Adrenal gland (tissue), 12 donors: Measurements from ENCODE around the gene CAMSAP1. TPM values are rescaled to one million over a fixed set of nuclear protein-coding genes. Genes with fewer than 3 reads are reported as not detected.

Experiments used
- DNase-seq, 7 donors: peaks; one replicate each; pipeline ENCODE4 v3.0.0-alpha.2; 2019 to 2020
- H3K27ac ChIP-seq, 5 donors: fragments of 200-600 bp; sonication (generic) in 4 of 5; 1 replicate in 3 of 5; 2 replicates in 2 of 5; pipeline versions ENCODE4 v1.5.1 to v1.8.0; 2016 to 2020; ENCODE audit warnings: mild to moderate bottlenecking in 1 of 5
- H3K27me3 ChIP-seq: fragments of 200-600 bp; 2 replicates; pipeline ENCODE4 v1.8.0; 2021
- H3K36me3 ChIP-seq, 2 donors: fragments of 200-600 bp; replicated peaks in 1 of 2; 1 replicate in 1 of 2; 2 replicates in 1 of 2; pipeline versions ENCODE4 v1.5.1 to v1.8.0; 2018 to 2022
- H3K4me1 ChIP-seq, 2 donors: fragments of 200-600 bp; replicated peaks in 1 of 2; 1 replicate in 1 of 2; 2 replicates in 1 of 2; pipeline versions ENCODE4 v1.5.1 to v1.8.0; 2018 to 2021
- H3K4me3 ChIP-seq, 4 donors: fragments of 200-600 bp; sonication (generic) in 3 of 4; one replicate each; pipeline ENCODE4 v1.5.1; 2016 to 2018
- H3K9me3 ChIP-seq, 3 donors: fragments of 200-600 bp; sonication (generic) in 1 of 3; replicated peaks in 1 of 3; 1 replicate in 2 of 3; 2 replicates in 1 of 3; pipeline versions ENCODE4 v1.5.1 to v1.8.0; 2016 to 2021
- POLR2A ChIP-seq, 2 donors: fragments of 450-650 bp; IDR thresholded peaks; one replicate each; pipeline ENCODE4 v1.6.1; 2017; ENCODE audit warnings: antibody characterized with exemption in 2 of 2, mild to moderate bottlenecking in 2 of 2, moderate library complexity in 1 of 2
- WGBS, 4 donors: extraction: QIAGEN DNeasy Blood & Tissue Kit in 2 of 4; methylation state at CpG; one replicate each; pipeline versions ENCODE4 v1.1.5 to v1.1.7; 2013 to 2017; 5-methylcytosine and 5-hydroxymethylcytosine counted together
- intact Hi-C, 2 donors: fragments of 100-400 bp; cut with DNase I; formaldehyde crosslinking; loops; one replicate each; pipeline versions ENCODE4 v1.14.1 to v1.15.0; 2022 to 2023
- polyA plus RNA-seq, 3 donors: library from polyadenylated mRNA; stranded (reverse); fragments of 200-250 nt in 2 of 3; fragments of 350-450 nt in 1 of 3; fragmentation: Illumina TruSeq in 1 of 3; extraction: RNeasy Lipid Tissue Mini Kit (QIAGEN cat#74804) in 1 of 3; gene quantifications; one replicate each; pipeline ENCODE4 v1.2.3, GENCODE V29; 2013 to 2014
- total RNA-seq, 9 donors: library from RNA; depleted of rRNA in 4 of 9; stranded (reverse); fragments of >200 nt in 4 of 9; fragments of 120-200 nt in 1 of 9; fragmentation: NEBNext Ultra II Directional in 1 of 9; extraction: Animal tissue kit (Norgen Biotek cat#: 25700) in 1 of 9; gene quantifications; one replicate each; pipeline versions ENCODE4 v1.1.0 to v1.2.4, GENCODE V29; 2013 to 2023
- TF ChIP-seq, protein P1 (sequence below), 6 experiments: fragments of 450-650 bp in 4 of 6; fragments of 200-600 bp in 2 of 6; sonication (generic) in 1 of 6; IDR thresholded peaks; 1 replicate in 5 of 6; 2 replicates in 1 of 6; pipeline versions ENCODE4 v1.5.1 to v1.8.0; 2016 to 2021; ENCODE audit warnings: antibody characterized with exemption in 6 of 6, mild to moderate bottlenecking in 2 of 6, moderate library complexity in 1 of 6
- donor health status: healthy with polysubstance abuse.
- donor health status: Bipolar disorder and iron deficiency.
- donor health status: DM: yes; HTN: yes; CAD: no.
- donor health status: DM: no; HTN: no; CAD: no.
- donor health status: DM: no; HTN: no; CAD: no.
- donor health status: DM: yes; HTN: yes; CAD: no.

CAMSAP1 gene
- total and polyA plus RNA-seq, 12 donors = 4.6 to 108 (median 27.0) TPM

DNA sequence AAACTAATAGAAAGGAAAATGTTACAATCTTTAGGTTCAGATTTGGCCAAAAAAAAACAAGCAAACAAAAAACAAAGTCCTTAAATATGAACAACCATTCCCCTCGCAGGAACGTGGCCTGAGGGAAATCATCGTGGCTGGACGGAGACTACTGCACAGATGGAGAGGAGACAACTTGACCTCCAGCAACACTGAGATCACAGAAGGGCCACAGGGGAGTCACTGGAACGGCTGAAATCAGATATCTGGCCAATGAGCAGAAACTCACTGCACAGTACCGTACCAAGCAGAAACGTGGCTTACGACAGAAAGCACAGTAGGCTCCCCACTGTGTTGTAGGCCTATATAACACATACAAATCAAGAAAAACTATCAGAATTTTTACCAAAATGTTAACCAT, 27.7 kb downstream of the CAMSAP1 start:
- no peak overlapping the region for H3K4me3 ChIP-seq
- H3K27me3 ChIP-seq = no peaks in the 10 kb centered on the region
- TF ChIP-seq, protein P1, sequence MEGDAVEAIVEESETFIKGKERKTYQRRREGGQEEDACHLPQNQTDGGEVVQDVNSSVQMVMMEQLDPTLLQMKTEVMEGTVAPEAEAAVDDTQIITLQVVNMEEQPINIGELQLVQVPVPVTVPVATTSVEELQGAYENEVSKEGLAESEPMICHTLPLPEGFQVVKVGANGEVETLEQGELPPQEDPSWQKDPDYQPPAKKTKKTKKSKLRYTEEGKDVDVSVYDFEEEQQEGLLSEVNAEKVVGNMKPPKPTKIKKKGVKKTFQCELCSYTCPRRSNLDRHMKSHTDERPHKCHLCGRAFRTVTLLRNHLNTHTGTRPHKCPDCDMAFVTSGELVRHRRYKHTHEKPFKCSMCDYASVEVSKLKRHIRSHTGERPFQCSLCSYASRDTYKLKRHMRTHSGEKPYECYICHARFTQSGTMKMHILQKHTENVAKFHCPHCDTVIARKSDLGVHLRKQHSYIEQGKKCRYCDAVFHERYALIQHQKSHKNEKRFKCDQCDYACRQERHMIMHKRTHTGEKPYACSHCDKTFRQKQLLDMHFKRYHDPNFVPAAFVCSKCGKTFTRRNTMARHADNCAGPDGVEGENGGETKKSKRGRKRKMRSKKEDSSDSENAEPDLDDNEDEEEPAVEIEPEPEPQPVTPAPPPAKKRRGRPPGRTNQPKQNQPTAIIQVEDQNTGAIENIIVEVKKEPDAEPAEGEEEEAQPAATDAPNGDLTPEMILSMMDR (IDR thresholded peaks at IDR 0.05) = no peak
- TF ChIP-seq POLR2A (IDR thresholded peaks at IDR 0.05) = no peak
- no peaks in the 10 kb centered on the region for H3K9me3 ChIP-seq
- intact Hi-C loops = no loop called here
- no peak overlapping the region for H3K27ac ChIP-seq
- WGBS, 4 donors = 59 to 78% (median 66%) methylated on average over 8 of the region's 8 CpGs
- no peak for DNase-seq
- peaks cover 16 to 24% of the 10 kb centered on the region in 2 donors for H3K4me1 ChIP-seq
- H3K36me3 ChIP-seq = no peaks in the 10 kb centered on the region

DNA sequence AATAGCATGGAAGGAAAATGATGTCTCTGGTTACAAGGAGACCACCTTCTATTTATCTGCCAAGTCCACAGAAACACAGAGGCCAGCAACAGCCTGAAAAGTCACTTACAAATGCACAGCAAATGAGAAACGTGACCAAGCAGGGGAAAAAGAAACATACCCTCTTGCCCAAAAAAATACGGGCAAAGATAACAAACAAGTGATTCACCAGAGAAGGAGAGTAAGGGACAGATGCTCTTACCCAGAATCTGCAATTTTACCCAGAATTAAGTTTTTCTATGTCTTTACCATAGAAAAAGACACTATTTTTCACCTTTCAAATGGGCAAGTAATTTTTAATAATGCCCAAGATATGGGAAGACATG, 28.1 kb downstream of the CAMSAP1 start:
- DNase-seq = no peak
- WGBS, 4 donors = 27 to 45% (median 37%) methylated on average over 2 of the region's 2 CpGs
- Histone ChIP-seq H3K4me3 (no peak overlapping the region), H3K4me1 (peaks cover 12 to 20% of the 10 kb centered on the region in 2 donors), H3K9me3 (no peaks in the 10 kb centered on the region), H3K27me3 (no peaks in the 10 kb centered on the region), H3K36me3 (no peaks in the 10 kb centered on the region), H3K27ac (no peak overlapping the region)
- TF ChIP-seq POLR2A (IDR thresholded peaks at IDR 0.05) = no peak
- intact Hi-C loops = no loop called here

DNA sequence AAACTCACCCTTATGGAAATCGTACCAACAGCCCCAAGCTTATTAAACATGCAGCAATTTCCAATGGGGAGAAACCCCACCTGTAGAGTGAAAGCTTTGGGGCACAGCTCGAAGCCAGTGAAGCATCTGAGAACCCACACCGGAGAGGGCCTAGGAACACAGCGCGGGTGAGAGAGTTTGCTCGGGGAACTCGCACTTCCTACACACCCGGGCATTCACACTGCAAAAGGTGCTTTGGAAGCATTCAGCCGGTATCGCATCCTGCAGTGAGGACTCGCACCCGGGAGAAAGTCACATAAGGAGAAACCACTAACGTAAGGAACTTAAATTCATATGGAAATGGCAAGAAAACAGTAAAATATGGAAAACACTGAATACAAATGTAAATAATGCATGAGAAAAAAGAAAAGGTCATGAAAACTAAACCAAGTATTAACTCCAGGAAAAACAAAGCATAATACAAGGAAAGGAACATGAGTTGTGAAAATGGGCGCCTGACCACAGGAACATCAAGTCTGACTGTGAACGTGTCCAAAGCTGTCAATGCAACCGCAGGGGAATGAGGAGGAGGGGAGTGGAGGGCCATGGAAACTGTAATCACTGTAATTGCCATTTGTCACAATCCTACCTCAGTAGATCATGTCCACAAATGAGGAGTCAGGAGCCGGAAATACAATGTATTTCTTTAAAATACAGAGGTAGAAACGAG, 28.7 kb downstream of the CAMSAP1 start:
- intact Hi-C loops = no loop called here
- WGBS, 4 donors = 91 to 92% (median 91%) methylated on average over 18 of the region's 18 CpGs

DNA sequence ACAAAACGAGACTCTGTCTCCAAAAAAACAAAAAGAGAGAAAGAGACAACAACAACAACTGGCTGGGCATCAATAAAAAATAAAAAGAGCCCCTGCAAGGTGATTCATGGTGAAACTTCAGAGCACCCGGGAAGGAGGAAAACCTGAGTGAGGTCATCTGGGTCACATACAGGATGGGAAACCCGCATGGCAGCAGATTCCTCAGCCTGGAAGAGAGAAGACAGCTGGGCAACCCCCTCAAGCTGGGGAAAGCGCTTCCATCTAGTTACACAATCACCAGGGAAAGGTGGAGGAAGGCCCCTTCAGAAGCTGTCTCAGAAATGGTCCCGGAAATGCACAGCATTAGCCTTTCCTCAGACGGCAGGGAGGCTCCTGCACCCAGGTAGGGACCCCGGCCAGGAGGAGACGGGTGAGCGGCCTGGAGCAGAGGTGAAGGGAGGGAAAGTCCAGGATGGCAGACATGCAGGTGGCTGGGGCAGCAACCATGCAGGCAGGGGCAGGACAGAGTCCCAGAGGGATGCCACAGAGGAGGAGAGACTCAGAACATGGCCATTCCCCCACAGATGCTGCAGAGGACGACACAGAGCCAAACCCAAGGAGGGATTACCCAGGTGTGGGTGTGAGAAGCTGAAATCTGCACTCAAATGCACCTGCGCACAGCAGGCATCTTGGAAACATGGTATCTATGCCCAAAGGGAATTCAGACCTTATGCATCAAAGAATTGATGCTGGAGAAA, 29.4 kb downstream of the CAMSAP1 start:
- Histone ChIP-seq H3K9me3 (no peaks in the 10 kb centered on the region), H3K4me1 (peaks cover 1 to 10% of the 10 kb centered on the region in 2 donors), H3K4me3 (no peak overlapping the region), H3K36me3 (no peaks in the 10 kb centered on the region), H3K27ac (no peak overlapping the region), H3K27me3 (no peaks in the 10 kb centered on the region)
- intact Hi-C loops = no loop called here
- TF ChIP-seq, protein P1 (IDR thresholded peaks at IDR 0.05) = no peak
- TF ChIP-seq POLR2A (IDR thresholded peaks at IDR 0.05) = no peak
- peak in 1 of 7 donors; percentile 40 for DNase-seq
- 76 to 84% (median 81%) methylated on average over 8 to 11 of the region's 11 CpGs for WGBS, 4 donors

More for the DNA sequence above, 28.7 kb downstream of the CAMSAP1 start:
- Histone ChIP-seq H3K9me3 (no peaks in the 10 kb centered on the region), H3K4me1 (peaks cover 7 to 17% of the 10 kb centered on the region in 2 donors), H3K36me3 (no peaks in the 10 kb centered on the region), H3K4me3 (no peak overlapping the region), H3K27ac (no peak overlapping the region), H3K27me3 (no peaks in the 10 kb centered on the region)
- no peak for DNase-seq
- TF ChIP-seq POLR2A (IDR thresholded peaks at IDR 0.05) = no peak

DNA sequence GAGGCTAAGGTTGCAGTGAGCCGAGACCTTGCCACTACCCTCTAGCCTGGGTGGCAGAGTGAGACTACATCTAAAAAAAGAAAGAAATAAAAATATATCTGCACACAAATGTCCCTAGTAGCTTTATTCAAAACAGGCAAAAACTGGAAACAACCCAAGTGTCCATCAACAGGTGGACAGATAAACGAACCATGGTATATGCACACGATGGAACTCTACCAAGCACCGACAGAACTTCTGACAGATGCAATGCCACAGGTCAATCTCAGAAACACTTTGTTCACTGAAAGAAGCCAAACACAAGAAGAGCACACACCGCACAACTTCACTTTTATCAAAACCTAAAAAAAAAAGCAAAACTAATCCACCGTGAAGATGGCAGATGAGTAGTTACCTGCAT, 30.4 kb downstream of the CAMSAP1 start:
- no peak for TF ChIP-seq POLR2A (IDR thresholded peaks at IDR 0.05)
- TF ChIP-seq, protein P1 (IDR thresholded peaks at IDR 0.05) = no peak
- peaks cover 0 to 6% of the 10 kb centered on the region in 2 donors for H3K4me1 ChIP-seq
- WGBS, 4 donors = 84 to 96% (median 91%) methylated on average over 6 of the region's 6 CpGs
- no peak for DNase-seq
- no peak overlapping the region for H3K4me3 ChIP-seq
- no peaks in the 10 kb centered on the region for H3K36me3 ChIP-seq
- no peak overlapping the region for H3K27ac ChIP-seq
- no peaks in the 10 kb centered on the region for H3K27me3 ChIP-seq
- H3K9me3 ChIP-seq = no peaks in the 10 kb centered on the region
- intact Hi-C loops = no loop called here
